Progenitor cell of endocrine pancreas (in vitro differentiated cells): ENCODE results near the gene TBPL2. TPM values are rescaled to one million over a fixed set of nuclear protein-coding genes. Genes with fewer than 3 reads are reported as not detected.
A peak's percentile ranks its signal among the peaks of the same experiment; 100 is the strongest.
"Not testable (repeated sequence)": the region's sequence is repeated elsewhere in the genome, so short reads cannot be mapped to it uniquely, and the experiment has no call there.

Experiments used
- DNase-seq: peaks from one replicate; pipeline ENCODE4 v3.0.0; 2021; ENCODE audit warnings: low spot score; ENCODE audit not compliant: unreplicated experiment
- H3K27ac Mint-ChIP-seq: 2 replicates; pipeline ENCODE4 v1.8.0; 2021; ENCODE audit warnings: mild to moderate bottlenecking, moderate library complexity, mixed read lengths
- H3K27me3 Mint-ChIP-seq: 2 replicates; pipeline ENCODE4 v1.8.0; 2021; ENCODE audit warnings: mixed read lengths
- H3K36me3 Mint-ChIP-seq: 2 replicates; pipeline ENCODE4 v1.8.0; 2022; ENCODE audit warnings: mixed read lengths; ENCODE audit not compliant: insufficient read depth
- H3K4me1 Mint-ChIP-seq: 2 replicates; pipeline ENCODE4 v1.8.0; 2021; ENCODE audit warnings: low read depth, mixed read lengths
- H3K4me3 Mint-ChIP-seq: 2 replicates; pipeline ENCODE4 v1.8.0; 2021; ENCODE audit warnings: low read depth, mild to moderate bottlenecking, moderate library complexity, mixed read lengths
- H3K9me3 Mint-ChIP-seq: 2 replicates; pipeline ENCODE4 v1.8.0; 2021; ENCODE audit warnings: low read depth, mixed read lengths
- total RNA-seq: library from RNA; stranded (reverse); gene quantifications from 2 replicates; pipeline ENCODE4 v1.2.1, GENCODE V29; 2021
- TF ChIP-seq, protein P1 (sequence below): fragments of 200-600 bp; sonication (generic); IDR thresholded peaks from one replicate; pipeline ENCODE4 v1.5.0; 2021; ENCODE audit warnings: antibody characterized with exemption, mild to moderate bottlenecking; ENCODE audit not compliant: unreplicated experiment

Gene TBPL2
- total RNA-seq, 1 donor from 2014 or later: not detected

DNA sequence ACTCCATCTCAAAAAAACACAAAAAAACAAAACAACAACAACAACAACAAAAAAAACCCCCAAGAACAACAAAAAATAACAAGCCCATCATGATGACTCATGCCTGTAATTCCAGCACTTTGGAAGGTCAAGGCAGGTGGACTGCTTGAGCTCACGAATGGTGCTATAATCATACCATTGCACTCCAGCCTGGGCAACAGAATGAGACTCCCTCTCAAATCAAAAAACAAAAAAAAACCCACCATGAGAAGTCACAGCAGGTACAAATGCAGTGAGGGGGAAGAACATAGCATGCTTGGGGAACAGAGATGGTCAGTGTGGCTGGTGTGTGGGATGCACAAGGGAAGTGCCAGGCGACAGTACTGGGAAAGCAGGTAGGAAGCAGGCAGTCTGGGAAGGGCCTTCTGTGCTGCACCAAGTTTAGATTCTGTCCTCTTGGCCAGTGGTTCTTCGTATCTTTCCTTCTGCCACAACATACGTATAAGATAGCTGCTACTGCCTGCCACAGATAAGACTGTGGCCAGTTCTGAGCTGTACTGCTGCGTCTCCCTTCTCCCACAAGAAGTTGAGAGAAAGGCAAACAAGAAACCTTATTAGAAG lies 56.8 kb downstream of the TBPL2 start:
- peaks cover 19% of the 10 kb centered on the region for H3K36me3 Mint-ChIP-seq
- no peak overlapping the region for H3K27ac Mint-ChIP-seq
- TF ChIP-seq, protein P1, sequence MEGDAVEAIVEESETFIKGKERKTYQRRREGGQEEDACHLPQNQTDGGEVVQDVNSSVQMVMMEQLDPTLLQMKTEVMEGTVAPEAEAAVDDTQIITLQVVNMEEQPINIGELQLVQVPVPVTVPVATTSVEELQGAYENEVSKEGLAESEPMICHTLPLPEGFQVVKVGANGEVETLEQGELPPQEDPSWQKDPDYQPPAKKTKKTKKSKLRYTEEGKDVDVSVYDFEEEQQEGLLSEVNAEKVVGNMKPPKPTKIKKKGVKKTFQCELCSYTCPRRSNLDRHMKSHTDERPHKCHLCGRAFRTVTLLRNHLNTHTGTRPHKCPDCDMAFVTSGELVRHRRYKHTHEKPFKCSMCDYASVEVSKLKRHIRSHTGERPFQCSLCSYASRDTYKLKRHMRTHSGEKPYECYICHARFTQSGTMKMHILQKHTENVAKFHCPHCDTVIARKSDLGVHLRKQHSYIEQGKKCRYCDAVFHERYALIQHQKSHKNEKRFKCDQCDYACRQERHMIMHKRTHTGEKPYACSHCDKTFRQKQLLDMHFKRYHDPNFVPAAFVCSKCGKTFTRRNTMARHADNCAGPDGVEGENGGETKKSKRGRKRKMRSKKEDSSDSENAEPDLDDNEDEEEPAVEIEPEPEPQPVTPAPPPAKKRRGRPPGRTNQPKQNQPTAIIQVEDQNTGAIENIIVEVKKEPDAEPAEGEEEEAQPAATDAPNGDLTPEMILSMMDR: no peak
- peaks cover 3% of the 10 kb centered on the region for H3K4me1 Mint-ChIP-seq
- no peaks in the 10 kb centered on the region for H3K27me3 Mint-ChIP-seq
- no peaks in the 10 kb centered on the region for H3K9me3 Mint-ChIP-seq
- no peak for DNase-seq
- H3K4me3 Mint-ChIP-seq: no peak overlapping the region

DNA sequence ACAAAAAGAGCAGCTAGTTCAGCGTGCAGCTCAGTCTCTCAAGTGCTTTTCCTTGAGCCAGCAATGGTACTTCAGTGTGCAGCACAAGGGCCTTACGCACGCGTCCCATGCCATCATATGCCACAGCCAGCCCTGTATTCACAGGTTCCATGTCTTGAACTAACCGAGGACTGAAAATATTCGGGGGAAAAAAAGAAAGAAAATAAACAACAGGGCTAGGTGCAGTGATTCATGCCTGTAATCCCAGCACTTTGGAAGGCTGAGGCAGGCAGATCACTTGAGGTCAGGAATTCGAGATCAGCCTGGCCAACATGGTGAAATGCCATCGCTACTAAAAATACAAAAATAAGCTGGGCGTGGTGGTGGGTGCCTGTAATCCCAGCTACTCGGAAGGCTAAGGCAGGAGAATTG lies 57.4 kb downstream of the TBPL2 start:
- H3K27me3 Mint-ChIP-seq, H3K4me1 Mint-ChIP-seq, H3K4me3 Mint-ChIP-seq, H3K27ac Mint-ChIP-seq, H3K9me3 Mint-ChIP-seq, DNase-seq: not testable (repeated sequence)
- H3K36me3 Mint-ChIP-seq: peaks cover 18% of the 10 kb centered on the region

DNA sequence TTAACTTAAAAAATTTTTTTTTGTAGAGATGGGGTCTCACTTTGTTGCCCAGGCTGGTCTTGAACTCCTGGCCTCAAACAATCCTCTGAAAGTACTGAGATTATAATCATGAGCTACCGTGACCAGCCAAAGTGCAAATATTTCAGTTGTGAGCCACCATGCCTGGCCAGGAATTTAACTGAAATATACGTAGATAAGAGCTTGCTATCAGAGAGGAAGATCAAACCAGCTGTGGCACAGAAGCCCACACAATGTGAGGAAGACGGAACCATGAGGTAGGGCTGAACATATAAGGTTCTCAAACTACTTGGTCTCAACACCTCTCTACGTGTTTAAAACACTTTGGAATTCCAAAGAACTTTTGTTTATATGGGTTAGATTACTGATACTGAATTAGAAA lies 57.9 kb downstream of the TBPL2 start:
- TF ChIP-seq, protein P1: no peak
- Mint-ChIP-seq H3K36me3 (peaks cover 17% of the 10 kb centered on the region), H3K4me3 (no peak overlapping the region), H3K9me3 (no peaks in the 10 kb centered on the region), H3K27ac (no peak overlapping the region), H3K4me1 (peaks cover 3% of the 10 kb centered on the region), H3K27me3 (no peaks in the 10 kb centered on the region)
- no peak for DNase-seq

DNA sequence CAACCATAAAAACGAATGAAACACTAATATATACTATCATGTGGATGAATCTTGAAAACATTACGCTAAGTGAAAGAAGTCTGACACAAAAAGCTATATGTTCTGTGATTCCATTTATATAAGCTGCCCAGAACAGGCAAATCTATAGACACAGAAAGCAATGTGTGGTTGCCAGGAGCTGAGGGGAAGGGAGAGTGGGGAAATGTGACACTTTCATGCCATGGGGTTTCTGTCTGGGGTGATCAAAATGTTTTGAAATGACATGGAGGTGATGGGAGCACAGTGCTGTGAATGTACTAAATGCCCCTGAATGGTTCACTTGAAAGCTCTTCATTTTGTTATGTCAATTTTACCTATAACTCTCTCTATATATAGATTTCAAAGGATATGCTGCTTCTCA lies 58.9 kb downstream of the TBPL2 start:
- Mint-ChIP-seq H3K27ac (peak overlapping the region; percentile 69), H3K27me3 (no peaks in the 10 kb centered on the region), H3K9me3 (no peaks in the 10 kb centered on the region), H3K4me3 (no peak overlapping the region), H3K4me1 (peaks cover 3% of the 10 kb centered on the region), H3K36me3 (peaks cover 23% of the 10 kb centered on the region)
- TF ChIP-seq, protein P1: no peak
- no peak for DNase-seq

DNA sequence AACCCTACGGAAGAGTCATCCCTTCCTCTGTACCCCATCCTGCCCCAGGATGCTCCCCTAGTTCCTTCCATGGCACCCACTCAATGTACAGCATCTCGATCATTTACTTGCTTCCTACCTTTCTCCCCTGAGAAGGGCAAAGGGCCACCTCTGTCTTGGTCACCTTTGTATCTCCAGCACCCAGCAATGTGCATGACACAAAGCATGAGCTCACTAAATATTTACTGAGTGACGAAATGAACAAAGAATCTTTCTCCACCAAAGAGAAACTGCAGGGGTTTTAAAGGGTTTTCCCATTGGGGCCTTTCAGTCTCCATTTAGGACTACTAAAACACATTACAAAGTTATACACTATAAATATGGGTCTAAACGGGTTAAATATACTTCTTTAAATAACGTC lies 59.4 kb downstream of the TBPL2 start:
- no peaks in the 10 kb centered on the region for H3K27me3 Mint-ChIP-seq
- H3K9me3 Mint-ChIP-seq: no peaks in the 10 kb centered on the region
- H3K4me1 Mint-ChIP-seq: peaks cover 2% of the 10 kb centered on the region
- peaks cover 27% of the 10 kb centered on the region for H3K36me3 Mint-ChIP-seq
- no peak overlapping the region for H3K4me3 Mint-ChIP-seq
- TF ChIP-seq, protein P1: no peak
- peak overlapping the region; percentile 76 for H3K27ac Mint-ChIP-seq
- DNase-seq: no peak

DNA sequence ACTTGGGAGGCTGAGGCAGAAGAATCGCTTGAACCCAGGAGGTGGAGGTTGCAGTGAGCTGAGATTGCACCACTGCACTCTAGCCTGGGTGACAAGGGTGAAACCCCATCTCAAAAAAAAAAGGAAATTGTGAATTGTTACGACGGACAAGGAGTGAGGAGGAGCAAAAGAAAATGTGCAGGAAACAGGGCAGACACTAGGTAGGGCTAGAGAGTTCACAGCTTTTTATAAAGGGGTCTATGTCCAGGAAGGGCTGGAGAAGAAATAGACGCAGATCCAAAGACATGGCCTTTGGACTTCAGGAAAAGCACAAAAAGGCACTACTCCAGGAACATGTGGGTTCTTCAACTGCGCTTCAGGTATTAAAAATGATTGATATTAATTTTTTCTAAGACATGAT lies 63.2 kb downstream of the TBPL2 start:
- Mint-ChIP-seq H3K36me3 (peaks cover 28% of the 10 kb centered on the region), H3K4me1 (no peaks in the 10 kb centered on the region), H3K27ac (no peak overlapping the region), H3K27me3 (no peaks in the 10 kb centered on the region), H3K4me3 (no peak overlapping the region), H3K9me3 (no peaks in the 10 kb centered on the region)
- TF ChIP-seq, protein P1: no peak
- DNase-seq: no peak
